GM19043 (cell line): Measurements from ENCODE around the gene PAM.
A peak's percentile ranks its signal among the peaks of the same experiment; 100 is the strongest.
"Not testable (repeated sequence)": the region's sequence is repeated elsewhere in the genome, so short reads cannot be mapped to it uniquely, and the experiment has no call there.

ENCODE experiments used
- ATAC-seq: cut with Tn5 transposase; IDR thresholded peaks from one replicate; pipeline ENCODE4 v1.9.1; 2021; ENCODE audit warnings: low read depth; ENCODE audit not compliant: unreplicated experiment

The PAM gene

DNA sequence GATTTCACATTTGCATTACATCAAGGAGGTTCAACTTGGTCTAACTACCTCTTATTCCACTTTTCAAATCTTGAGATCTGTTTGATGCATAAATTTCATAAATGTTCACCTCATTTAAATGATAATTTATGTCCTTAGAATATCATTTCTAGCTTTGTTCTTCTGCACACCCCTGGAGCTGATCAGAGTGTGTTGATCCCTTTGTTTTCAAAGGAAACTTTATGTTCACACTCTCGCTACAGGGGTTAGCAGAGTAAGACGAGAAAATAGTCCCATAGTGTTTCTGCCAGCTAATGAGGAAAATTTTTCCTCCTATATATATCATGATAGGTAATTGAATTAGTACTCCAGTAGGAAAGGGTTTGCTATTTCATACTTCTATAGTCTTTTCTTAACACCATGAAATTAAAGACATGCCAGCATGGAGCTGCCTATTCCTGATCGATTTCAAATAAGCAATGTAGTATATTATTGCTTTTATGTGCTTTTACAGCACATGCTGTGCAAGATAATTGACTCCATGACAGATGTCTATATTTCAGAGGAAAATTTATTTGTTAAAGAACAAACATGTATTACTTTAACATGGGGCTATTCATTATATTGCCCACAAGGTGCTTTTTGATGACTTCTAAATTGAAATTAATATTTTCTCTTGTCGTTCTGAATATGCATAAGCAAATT lies 4.8 kb upstream of the PAM start:
- no peak for ATAC-seq

DNA sequence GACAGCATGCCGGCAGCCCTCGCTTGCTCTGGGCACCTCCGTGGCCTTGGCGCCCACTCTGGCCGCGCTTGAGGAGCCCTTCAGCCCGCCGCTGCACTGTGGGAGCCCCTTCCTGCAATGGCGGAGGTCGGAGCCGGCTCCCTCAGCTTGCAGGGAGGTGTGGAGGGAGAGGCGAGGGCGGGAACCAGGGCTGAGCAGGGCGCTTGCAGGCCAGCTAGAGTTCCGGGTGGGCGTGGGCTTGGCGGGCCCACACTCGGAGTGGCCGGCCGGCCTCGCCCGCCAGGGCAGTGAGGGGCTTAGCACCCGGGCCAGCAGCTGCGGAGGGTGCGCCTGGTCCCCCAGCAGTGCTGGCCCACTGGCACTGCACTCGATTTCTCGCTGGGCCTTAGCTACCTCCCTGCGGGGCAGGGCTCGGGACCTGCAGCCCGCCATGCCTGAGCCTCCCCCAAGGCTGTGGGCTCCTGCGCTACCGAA lies 3.2 kb upstream of the PAM start:
- not testable (repeated sequence) for ATAC-seq

DNA sequence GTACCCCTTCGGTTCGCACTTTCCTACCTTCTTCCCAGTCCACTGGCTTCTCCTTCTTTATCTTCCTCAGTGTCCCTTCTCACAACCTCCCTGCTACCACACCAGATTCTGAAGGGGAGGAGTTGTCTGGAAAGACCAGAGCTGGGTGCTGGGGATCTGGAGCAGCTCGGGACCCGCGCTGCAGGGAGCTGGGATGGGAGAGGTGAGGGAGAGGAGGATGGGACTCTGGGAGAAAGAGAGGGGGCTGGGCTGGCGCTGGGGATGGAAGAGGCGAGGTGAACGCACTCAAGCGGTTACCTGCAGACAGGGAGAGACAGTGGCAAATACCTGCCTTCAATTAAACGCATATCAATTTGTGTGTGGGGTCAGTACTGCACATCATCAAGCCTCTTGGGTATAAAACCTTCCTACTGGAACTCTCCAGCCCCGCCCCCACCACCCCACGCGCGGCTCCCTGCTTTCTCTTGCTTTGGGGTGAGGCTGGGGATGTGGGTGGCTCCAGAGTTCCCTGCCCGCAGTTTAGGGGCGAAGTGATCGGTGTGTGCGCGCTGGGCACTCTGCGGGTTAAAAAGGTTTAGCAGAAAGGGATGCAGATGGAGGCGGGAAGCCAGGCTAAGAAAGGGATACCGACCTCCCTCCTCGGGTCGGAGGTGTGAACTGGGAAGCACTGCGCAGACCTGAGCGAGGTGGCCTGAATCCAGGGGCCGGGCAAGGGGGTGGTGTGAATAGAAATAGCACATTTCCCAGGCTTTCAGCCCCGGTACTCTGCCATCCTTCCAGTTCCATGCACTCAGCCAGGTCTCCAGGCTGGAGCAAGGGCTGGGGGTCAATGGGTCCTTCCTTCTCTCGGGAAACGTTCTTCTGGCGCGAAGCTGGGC lies 977 bp upstream of the PAM start:
- peak; percentile 0 for ATAC-seq

DNA sequence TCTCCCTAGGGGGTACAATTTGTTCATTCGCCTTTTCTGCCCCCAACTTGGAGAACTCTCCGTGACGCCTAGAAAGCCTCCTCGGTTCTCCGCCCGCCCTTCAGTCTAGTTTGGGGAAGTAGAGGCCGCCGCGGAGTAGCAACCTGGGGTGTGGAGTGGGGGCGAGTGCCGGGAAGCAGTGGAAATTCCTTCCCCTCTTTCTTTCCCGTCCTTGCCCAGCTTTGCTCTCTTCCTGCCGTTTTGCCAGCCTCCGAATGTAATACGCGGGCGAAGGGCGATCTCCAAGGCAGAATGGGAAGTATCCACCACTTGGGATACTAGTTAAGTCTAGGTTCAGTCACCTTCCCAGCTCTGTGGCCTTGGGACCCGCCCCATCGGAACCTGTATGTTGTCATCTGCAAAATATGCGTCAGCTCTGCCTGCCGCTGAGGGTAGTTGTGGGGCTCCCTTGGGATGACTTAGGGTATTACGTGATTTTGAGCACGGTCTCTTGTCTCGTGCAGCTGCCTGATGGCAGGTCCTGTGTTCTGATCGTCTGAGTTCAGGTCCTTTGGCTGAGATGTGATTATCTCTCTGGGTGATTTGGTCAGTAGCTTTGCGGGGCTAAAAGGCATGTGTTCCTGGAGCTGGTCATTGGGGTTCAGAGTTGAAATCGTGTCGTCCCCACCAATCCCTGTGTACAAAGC lies 724 bp downstream of the PAM start:
- ATAC-seq: peak; percentile 65

DNA sequence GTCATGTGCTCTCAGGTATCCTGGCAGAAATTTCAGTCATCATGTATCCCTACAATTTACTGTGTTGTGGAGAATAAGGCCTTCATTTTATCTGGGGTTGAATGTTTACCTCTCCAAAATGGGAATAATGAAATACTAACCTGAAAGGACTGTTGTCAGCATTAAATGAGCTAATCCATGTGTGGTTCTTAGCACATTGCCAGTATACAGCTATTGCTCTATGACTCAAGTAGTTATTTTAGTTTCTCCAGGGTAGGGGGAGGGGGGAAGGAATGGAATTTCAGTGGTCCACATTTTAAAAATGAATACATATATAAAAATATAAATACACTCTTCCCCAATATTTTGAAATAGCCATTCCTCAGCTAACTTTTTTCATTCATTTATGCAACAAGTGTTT lies 3.5 kb downstream of the PAM start:
- no peak for ATAC-seq

DNA sequence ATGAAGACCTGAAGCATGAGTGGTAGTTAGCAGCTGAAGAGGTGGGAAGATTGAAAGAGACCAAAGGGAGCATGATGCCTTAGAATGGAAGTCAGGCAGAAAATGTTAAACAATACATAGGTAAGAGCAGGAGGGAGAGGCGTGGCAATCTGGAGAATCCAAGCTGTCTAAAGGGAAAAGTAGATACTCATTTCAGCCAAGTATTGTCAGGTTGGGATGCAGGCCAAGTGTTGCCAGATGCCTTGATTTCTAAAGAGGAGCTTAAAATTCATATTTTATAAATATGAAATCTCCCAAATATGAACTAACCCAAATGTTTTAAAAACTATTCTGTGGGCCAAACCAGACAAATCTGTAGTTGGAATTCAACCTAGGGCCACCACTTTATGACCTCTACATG lies 4.2 kb downstream of the PAM start:
- no peak for ATAC-seq

DNA sequence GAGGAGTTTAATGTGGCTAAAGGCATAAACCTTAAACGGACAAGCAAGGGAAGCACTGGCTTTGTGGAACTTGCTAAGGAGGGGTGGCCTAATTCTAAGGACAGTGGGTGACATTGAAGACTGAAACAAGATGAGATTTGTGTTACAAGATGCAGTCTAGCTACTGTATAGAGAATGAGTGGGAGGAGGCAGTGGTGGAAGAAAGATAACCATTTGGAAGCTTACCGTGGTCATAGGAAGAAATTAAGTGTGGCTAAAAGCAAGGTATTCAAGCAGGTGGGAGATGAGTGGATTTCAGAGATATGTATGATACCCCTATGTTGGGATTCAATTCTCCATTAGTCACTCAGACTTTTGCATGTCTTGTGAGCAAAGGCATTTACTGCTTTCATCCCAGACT lies 4.6 kb downstream of the PAM start:
- no peak for ATAC-seq

DNA sequence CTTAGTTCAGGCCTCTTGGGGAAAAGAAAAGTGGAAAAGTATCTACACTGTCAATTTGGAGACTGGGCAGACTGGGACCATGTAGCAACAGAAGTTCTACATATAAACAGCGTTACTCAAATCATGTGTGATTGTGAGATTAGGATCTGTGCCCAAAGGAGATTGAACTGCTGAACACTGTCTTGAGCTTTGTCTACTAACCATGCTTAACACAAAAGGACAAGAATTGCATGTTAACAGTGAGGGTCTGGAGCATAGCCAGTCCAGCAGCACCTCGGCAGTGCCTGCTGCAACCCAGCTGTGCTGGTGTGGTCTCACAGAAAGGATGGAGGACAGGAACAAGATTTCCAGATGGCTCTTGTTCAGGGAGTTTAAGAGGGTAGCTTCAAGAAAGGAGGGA lies 5.7 kb downstream of the PAM start:
- no peak for ATAC-seq

DNA sequence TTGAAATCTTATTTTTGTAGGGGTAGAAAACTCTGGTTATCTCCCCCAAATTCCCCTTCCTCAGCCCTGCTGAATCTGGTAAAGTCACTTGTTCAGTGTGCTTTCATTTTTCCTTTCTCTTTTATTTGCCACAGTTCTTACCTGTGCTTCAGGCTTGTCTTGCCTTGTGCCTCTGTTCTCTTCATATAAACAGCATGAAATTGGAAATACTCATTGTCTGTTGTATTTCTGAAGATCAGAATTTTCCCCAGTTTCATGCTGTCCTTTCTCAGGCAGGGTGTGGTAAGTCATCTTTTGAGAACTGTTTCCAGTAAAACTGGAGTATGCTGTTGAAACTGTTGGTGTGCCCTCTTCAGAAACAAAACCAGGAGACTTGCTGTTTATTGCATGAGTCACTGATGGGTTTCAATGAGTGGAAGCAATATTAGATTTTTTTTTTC lies 7.0 kb downstream of the PAM start:
- ATAC-seq: peak; percentile 63

DNA sequence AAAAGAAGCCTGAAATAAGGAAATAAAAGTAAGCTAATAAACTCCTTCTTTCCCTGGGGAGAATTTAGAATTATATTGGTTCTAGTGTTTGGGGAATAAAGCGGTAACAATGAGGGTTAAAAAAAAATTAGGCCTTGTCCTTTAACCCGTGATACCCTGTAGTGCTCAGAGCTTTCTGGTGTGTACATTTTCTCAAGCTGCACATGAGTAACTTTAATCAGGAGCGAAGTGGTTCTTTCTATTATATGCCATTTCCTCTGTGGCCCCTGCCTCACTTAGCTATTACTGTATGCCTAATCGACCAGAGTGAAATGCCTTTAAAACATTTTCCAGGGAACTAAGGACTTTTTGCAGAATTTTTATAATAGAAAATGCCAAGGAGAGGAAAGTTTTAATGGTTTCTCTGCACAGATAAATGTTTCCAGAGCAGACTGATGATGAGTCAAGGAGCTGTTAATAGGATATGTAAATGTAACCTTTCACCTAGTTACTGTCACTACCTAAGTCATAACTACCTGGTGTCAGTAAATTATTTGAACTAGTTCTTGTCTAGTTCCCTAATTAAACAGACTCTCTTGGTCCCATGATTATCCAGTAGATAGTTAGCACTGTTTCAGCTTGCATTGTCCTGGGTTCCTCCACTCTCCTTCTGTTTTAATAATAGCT lies 7.6 kb downstream of the PAM start:
- no peak for ATAC-seq

DNA sequence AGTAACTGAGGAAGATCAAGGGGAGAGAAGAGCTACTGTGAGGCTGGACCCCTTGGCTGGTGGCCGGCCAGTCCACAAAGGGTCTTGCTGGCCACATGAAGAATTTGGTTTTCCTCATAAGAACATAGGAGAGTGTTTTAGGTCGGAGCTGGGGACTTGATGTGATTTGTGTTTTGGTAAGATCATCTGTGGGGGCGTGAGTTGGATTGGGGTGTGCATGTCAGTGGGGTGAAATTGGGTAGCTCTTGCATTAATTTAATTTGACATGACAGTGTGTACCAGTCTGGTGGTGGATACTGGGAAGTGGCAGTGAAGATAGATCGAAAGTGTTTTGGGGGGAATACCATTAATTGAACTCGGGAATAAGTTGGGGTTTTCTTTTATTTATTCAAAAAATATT lies 8.6 kb downstream of the PAM start:
- ATAC-seq: no peak

DNA sequence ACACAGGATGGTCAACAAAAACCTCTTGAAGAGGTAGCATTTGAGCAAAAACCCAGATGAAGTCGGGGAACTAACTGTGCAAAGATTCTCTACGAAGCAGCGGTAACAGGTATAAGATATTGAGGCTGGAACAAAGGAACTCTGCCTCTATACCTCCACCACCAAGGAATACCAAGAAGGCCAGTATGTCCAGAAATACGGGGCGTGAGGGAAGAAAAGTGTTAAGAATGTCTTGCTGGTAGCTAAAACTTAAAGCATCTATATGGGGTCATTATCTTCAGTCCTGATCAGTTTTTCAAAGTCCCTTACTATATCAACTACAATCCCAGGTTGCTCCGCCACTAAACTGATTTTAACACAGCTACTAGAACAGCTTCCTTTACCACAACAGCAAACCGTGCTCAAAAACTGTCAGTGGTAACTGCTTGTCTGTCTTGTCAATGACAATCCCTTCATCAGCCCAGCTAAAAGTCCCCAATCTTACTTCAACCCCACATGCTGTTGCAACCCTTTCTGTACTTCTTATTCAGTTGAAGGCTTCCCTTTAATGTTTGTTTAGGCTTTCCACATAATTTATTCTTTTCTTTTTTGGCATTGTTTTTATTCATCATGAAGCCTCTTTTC lies 9.4 kb downstream of the PAM start:
- no peak for ATAC-seq

DNA sequence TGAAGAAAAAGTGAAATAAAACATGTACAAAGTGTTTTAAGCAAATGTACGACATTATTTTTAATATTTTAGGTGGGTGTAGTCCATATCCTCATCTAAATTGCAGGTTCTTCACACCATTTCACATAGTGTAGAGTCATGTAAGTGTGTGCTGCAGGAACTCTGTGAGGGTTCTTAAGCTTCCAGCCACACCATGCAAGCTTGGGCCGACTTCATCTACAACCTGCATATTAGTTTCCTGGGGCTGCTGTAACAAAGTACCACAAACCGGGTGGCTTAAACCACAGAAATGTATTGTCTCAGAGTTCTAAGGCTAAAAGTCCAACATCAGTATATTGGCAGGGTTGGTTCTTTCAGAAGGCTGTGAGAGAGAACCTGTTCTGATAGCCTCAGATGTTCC lies 10.2 kb downstream of the PAM start:
- ATAC-seq: no peak

DNA sequence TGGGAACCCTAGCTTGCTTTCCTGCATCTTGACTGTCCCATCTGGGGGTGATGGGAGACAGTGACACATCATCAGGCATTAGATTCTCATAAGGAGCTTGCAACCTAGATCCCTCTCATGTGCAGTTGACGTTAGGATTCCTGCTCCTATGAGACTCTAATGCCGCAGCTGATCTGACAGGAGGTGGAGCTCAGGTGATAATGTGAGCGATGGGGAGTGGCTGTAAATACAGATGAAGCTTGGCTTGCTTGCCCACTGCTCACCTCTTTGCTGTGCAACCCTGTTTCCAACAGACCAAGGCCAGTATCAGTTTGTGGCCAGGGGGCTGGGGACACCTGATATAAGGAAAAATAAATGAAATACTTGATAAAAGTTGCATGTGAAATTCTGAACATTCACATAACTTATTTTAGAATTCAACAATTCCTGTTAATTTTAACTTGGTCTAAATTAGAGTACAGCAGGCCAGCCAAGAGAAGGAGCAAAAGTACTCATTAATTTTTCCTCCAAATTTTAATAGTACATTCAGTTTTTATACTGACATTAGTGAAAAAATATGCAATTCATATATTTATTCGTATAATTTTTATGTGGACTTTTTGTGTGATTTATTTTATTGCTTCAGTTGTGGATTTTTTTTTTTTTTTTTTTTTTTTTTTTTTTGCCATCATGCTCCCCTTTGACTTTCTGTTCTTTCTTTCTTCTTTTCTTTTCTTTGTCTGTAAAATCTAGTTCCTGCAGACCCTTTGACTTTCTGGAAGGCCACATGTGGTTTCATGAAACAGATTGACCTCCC lies 11.4 kb downstream of the PAM start:
- ATAC-seq: no peak

DNA sequence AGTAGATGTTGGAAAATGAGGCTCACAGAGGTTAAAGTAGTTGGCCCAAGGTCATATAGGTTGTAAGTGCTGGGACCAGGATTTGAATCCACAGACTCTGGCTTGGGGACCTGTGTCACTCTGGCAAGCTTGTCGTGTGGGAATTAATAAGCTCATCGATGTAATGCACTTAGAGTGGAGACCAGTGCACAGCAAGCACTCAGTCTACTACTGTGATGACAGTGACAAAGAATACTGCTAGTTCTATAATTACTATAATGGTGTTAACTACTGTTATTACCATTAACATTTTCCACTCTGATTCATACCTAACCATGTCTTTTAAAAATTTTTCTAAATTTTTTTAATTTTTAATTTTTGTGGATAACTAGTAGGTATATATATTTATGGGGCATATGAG lies 12.8 kb downstream of the PAM start:
- no peak for ATAC-seq

DNA sequence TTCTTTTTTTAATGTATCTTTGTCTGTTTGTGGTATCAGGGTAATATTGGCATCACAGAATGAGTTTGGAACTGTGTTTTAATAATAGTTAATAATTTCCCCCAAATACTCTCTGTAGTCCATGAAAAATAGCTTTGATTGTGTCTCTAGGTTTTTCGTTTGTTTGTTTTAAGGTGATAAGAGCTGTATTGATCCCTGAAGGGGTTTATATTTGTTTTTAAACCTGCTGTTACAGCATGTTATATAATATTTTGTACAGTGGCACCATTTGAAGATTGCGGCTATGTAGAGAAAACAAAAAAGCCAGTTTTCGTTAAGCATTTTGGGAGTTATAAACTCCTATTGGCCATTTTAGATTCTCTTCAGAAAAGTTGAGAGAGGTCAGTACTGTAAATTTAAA lies 15.7 kb downstream of the PAM start:
- no peak for ATAC-seq

DNA sequence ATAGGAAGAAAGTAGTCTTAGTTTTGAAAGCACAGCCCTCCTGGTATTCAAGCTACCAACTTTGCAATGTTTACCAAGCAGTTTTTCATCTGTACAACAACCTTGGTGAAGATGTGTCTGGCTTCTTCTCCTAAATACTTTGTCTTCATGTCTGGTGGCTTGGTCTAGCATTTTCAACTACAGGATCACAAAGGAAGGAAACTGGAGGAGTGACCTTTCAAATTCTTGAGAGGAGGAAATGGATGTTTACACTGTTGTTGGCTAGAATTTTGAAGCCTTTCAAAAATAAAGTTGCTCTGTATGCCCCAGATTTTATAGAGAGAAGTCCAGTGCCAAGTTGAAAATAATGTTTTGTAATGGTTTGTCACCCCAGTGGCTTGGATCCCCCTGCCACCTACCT lies 16.3 kb downstream of the PAM start:
- ATAC-seq: no peak

DNA sequence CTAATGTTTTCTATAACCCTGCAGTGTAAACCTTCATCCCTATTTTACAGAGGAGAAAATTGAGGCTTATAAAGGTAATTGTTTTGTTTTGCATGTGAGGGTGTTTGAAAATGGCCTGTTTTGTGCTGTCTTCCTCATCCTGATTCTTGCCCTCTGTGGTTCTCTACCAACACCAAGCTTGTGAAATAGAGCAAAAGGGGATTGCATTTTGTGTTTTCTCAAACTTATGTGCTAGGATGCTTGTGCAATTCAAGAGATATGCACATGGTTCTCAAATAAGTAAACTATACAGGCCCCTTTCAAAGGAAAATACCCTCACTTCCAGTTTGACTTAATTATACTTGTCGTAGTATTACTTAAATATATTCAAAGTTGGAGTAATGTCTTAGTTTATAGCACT lies 17.2 kb downstream of the PAM start:
- ATAC-seq: no peak

DNA sequence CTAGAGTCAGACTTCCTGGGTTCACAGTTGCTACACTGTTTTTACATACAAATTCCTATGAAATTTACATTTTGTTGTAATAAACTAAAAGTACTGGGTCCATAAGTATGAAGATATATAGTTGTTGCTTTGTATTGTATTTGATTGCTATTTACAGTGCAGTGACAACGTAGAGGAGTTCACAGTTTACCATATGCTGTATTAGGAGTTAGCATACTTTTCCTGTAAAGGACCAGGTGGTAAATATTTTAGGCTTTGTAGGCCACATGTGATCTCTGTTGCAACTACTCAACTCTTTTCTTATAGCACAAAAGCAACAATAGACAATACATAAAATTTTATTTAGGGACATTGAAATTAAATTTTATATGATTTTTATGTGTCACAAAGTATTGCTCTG lies 18.0 kb downstream of the PAM start:
- ATAC-seq: no peak

DNA sequence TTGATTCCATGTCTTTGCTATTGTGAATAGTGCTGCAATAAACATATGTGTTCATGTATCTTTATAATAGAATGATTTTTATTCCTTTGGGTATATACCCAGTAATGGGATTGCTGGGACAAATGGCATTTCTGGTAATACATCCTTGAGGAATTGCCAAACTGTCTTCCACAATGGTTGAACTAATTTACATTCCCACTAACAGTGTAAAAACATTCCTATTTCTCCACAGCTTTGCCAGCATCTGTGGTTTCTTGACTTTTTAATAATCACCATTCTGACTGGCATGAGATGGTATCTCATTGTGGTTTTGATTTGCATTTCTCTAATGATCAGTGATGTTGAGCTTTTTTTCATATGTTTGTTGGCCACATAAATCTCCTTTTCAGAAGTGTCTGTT lies 20.7 kb downstream of the PAM start:
- ATAC-seq: not testable (repeated sequence)
